Bronchial epithelial cell (primary cell): ENCODE data around the gene SEPTIN5. TPM values are rescaled to one million over a fixed set of nuclear protein-coding genes. Genes with fewer than 3 reads are reported as not detected.

Experiments
- DNase-seq: peaks from one replicate; pipeline ENCODE4 v3.0.0-alpha.2; 2010; ENCODE audit warnings: low read depth
- FAIRE-seq: peaks from 2 replicates; lab custom pipeline; 2011; peaks lifted over from hg19 to GRCh38; lab: Jason Lieb, UNC
- H3K27me3 ChIP-seq: 2 replicates; pipeline ENCODE4 v1.5.1; 2011; ENCODE audit warnings: low read length; ENCODE audit not compliant: control insufficient read depth, insufficient read depth
- H3K36me3 ChIP-seq: 2 replicates; pipeline ENCODE4 v1.5.1; 2011; ENCODE audit warnings: low read length; ENCODE audit not compliant: control insufficient read depth, insufficient read depth
- H3K4me3 ChIP-seq: 2 replicates; pipeline ENCODE4 v1.5.1; 2011; ENCODE audit warnings: mild to moderate bottlenecking, low read depth, low read length, control low read depth
- CTCF ChIP-seq: IDR thresholded peaks from 2 replicates; pipeline ENCODE4 v1.5.1; 2011; ENCODE audit warnings: mild to moderate bottlenecking, moderate library complexity, low read length, control low read depth, inconsistent platforms; ENCODE audit not compliant: insufficient read depth, severe bottlenecking
- total RNA-seq: library from RNA; depleted of rRNA; stranded (reverse); fragments of >200 nt; gene quantifications from 2 replicates; pipeline ENCODE4 v1.2.1, GENCODE V29; 2014

Gene SEPTIN5
- total RNA-seq, 1 donor from 2014 or later, result 5.8 TPM

- no peak for DNase-seq
- no peak for TF ChIP-seq CTCF
- FAIRE-seq, result no peak
- H3K27me3 ChIP-seq, result no peaks in the 10 kb centered on the region
- no peaks in the 10 kb centered on the region for H3K36me3 ChIP-seq
- H3K4me3 ChIP-seq, result no peak overlapping the region
Observed at GRCh38 chr22:19740586-19740985, 26.3 kb downstream of the SEPTIN5 start.

- no peak for TF ChIP-seq CTCF
- Histone ChIP-seq H3K27me3 (no peaks in the 10 kb centered on the region), H3K4me3 (no peak overlapping the region), H3K36me3 (no peaks in the 10 kb centered on the region)
- FAIRE-seq, result no peak
- DNase-seq, result no peak
Observed at GRCh38 chr22:19741053-19741452, 26.8 kb downstream of the SEPTIN5 start.

- Histone ChIP-seq H3K36me3 (no peaks in the 10 kb centered on the region), H3K27me3 (no peaks in the 10 kb centered on the region), H3K4me3 (no peak overlapping the region)
- FAIRE-seq (no peak), DNase-seq (no peak)
- no peak for TF ChIP-seq CTCF
Observed at GRCh38 chr22:19742160-19743066, 28.1 kb downstream of the SEPTIN5 start.

- FAIRE-seq (no peak), DNase-seq (no peak)
- Histone ChIP-seq H3K4me3 (no peak overlapping the region), H3K27me3 (no peaks in the 10 kb centered on the region), H3K36me3 (no peaks in the 10 kb centered on the region)
- TF ChIP-seq CTCF, result no peak
Observed at GRCh38 chr22:19743081-19743480, 28.8 kb downstream of the SEPTIN5 start.

DNA sequence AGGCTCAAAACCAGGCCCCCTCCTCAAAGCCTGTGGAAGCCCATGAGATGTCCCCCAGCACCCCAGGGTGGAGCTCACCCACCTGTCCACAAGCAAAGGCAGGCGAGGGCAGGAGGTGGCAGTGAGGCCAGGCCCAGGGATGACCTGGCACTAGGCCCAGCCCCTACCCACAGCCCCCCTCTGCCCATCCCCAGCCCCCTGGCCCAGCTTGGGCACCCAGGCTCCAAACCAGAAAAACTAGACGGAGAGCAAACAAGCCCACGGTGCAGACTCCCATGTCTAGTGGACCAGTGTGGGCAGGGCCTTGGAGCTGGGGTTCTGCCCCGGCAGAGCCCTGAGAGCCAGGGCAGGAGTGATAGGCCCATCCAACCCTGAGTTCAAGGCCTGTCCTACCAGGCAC, 29.3 kb downstream of the SEPTIN5 start:
- no peak overlapping the region for H3K4me3 ChIP-seq
- TF ChIP-seq CTCF, result no peak
- no peaks in the 10 kb centered on the region for H3K36me3 ChIP-seq
- DNase-seq (no peak), FAIRE-seq (no peak)
- no peaks in the 10 kb centered on the region for H3K27me3 ChIP-seq
